Esophagus squamous epithelium (tissue), 4 donors: ENCODE measurements around the gene TRERF1.

Experiments used
- POLR2A ChIP-seq, 4 donors: fragments of 450-650 bp; IDR thresholded peaks; one replicate each; pipeline ENCODE4 v1.6.1; 2017; ENCODE audit warnings: antibody characterized with exemption in 4 of 4, mild to moderate bottlenecking in 4 of 4, moderate library complexity in 3 of 4
- TF ChIP-seq, protein P1 (sequence below), 6 experiments: fragments of 450-650 bp in 4 of 6; fragments of 200-600 bp in 2 of 6; sonication (generic) in 2 of 6; IDR thresholded peaks; one replicate each; pipeline ENCODE4 v1.5.1; 2016 to 2019; ENCODE audit warnings: antibody characterized with exemption in 6 of 6, mild to moderate bottlenecking in 4 of 6, moderate library complexity in 4 of 6

DNA sequence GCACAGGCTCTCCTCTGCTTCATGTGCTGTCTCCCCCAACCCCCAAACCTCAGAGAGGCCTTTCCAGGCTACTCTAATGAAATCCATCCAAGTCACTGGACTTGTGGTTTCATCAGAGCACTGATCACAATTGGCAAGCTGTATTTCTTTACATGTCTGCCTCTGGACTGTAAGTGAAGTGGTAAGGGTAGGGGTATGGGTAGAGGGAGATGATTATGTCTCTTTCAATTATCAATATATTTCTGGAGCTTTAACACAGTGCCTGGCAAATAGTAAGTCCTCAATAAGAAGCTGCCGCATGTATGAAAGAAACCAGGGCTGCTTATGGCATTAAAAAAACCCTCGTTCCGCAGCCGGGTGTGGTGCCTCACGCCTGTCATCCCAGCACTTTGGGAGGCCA, 5.4 kb downstream of the TRERF1 start:
- TF ChIP-seq, protein P1, sequence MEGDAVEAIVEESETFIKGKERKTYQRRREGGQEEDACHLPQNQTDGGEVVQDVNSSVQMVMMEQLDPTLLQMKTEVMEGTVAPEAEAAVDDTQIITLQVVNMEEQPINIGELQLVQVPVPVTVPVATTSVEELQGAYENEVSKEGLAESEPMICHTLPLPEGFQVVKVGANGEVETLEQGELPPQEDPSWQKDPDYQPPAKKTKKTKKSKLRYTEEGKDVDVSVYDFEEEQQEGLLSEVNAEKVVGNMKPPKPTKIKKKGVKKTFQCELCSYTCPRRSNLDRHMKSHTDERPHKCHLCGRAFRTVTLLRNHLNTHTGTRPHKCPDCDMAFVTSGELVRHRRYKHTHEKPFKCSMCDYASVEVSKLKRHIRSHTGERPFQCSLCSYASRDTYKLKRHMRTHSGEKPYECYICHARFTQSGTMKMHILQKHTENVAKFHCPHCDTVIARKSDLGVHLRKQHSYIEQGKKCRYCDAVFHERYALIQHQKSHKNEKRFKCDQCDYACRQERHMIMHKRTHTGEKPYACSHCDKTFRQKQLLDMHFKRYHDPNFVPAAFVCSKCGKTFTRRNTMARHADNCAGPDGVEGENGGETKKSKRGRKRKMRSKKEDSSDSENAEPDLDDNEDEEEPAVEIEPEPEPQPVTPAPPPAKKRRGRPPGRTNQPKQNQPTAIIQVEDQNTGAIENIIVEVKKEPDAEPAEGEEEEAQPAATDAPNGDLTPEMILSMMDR (IDR thresholded peaks at IDR 0.05): no peak
- TF ChIP-seq POLR2A (IDR thresholded peaks at IDR 0.05): no peak
